Activated naive CD8-positive, alpha-beta T cell treated with anti-CD3 and anti-CD28 coated beads, Interleukin-2, amount 50 U/mL, for 24 hours (primary cell): ENCODE data around the gene EAPP.
"Not testable (repeated sequence)": the region's sequence is repeated elsewhere in the genome, so short reads cannot be mapped to it uniquely, and the experiment has no call there.

Source experiments
- ATAC-seq: fragments of 150-1000 bp; cut with Tn5 transposase; one replicate; pipeline ENCODE4 v1.10.0; 2021
- DNase-seq: peaks from one replicate; pipeline ENCODE4 v3.0.0; 2021
- H3K27ac Mint-ChIP-seq: one replicate; pipeline ENCODE4 v1.8.0; 2021; ENCODE audit warnings: mild to moderate bottlenecking, mixed read lengths
- H3K27me3 Mint-ChIP-seq: one replicate; pipeline ENCODE4 v1.8.0; 2021; ENCODE audit warnings: mixed read lengths
- H3K36me3 Mint-ChIP-seq: one replicate; pipeline ENCODE4 v1.8.0; 2021; ENCODE audit warnings: low read depth, mixed read lengths
- H3K4me1 Mint-ChIP-seq: one replicate; pipeline ENCODE4 v1.8.0; 2021; ENCODE audit warnings: mixed read lengths
- H3K4me3 Mint-ChIP-seq: one replicate; pipeline ENCODE4 v1.8.0; 2021; ENCODE audit warnings: mild to moderate bottlenecking, moderate library complexity, mixed read lengths
- H3K9me3 Mint-ChIP-seq: one replicate; pipeline ENCODE4 v1.8.0; 2021; ENCODE audit warnings: mixed read lengths

Gene EAPP

DNA sequence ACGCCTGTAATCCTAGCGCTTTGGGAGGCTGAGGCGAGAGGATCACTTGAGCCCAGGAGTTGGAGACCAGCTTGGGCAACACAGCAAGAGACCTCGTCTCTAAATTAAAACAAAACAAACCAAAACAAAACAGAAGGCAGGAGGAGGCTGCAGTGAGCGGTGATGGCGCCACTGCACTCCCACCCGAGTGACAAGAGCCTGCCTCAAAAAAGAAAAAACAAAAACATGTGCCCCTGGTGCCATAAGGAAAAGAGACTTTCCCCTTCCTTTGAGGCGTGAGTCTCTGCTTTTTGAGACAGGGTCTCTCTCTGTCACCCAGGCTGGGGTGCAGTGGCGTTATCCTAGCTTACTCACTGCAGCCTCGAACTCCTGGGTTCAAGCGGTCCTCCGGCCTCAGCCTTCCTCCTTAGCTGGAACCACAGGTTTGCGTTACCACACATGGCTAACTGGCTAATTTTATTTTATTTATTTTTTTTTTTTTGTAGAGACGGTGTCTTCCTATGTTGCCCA is 9.0 kb upstream of the EAPP start:
- H3K27ac Mint-ChIP-seq, result no peak overlapping the region
- no peaks in the 10 kb centered on the region for H3K27me3 Mint-ChIP-seq
- ATAC-seq, result no peak
- H3K9me3 Mint-ChIP-seq, result peaks cover 7% of the 10 kb centered on the region
- no peak for DNase-seq
- H3K4me3 Mint-ChIP-seq, result no peak overlapping the region
- no peaks in the 10 kb centered on the region for H3K36me3 Mint-ChIP-seq
- peaks cover 9% of the 10 kb centered on the region for H3K4me1 Mint-ChIP-seq

DNA sequence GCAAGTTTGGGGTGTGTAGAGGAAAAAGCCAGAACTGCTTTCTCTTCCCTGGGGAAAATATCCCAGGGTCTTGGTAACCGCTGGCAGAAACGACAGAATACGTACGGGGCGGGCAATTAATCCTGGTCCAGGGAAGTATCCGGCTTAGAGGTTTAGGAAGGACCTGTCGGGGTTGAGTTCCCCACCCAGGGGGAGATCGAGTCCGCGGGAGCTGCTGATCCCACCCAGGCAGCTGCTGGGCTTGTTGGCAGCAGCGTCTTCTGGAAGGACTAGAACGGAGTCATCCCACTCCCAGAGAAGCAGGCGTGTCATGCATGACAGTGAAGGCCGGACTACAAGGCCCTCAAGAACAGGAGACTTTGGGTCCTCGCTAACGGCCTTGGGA is 7.6 kb upstream of the EAPP start:
- peak; percentile 69 for ATAC-seq
- not testable (repeated sequence) for H3K4me3 Mint-ChIP-seq, H3K9me3 Mint-ChIP-seq, H3K27me3 Mint-ChIP-seq, H3K36me3 Mint-ChIP-seq, H3K4me1 Mint-ChIP-seq, H3K27ac Mint-ChIP-seq, DNase-seq

DNA sequence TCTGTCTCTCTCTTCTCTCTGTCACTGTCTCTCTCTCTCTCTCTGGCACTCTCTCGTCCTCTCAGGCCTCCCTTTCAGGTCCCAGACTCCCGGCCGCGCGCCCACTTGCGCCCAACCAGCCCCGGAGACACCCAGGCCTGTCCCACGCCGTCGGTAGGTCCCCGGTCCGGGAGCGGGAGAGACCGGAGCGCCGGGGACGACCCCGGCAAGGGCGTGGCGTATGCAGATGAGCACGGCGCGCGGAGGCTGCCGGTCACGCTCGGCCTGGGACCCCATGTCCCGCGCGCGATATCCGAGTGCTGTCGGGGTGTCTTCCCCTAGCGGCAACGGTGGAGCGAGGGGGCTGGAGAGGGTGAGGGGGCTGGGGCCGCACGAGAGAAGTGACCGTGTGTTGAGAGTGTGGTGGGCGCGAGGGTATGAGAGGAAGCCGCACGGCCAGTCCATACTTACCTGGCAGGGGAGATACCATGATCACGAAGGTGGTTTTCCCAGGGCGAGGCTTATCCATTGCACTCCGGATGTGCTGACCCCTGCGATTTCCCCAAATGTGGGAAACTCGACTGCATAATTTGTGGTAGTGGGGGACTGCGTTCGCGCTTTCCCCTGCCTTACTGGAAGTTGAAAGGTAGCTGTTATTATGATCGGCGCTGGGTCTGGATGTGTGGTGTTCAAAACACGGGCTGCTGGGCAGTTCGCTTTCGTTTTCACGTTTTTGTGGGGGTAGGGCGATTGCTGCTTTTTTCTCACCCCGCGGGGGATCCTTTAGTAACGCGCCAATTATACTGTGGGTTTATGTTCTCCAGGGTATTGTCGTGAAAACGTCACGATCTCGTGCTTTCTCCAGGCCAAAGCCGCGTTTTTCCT is 7.0 kb upstream of the EAPP start:
- H3K36me3 Mint-ChIP-seq, H3K9me3 Mint-ChIP-seq, H3K4me1 Mint-ChIP-seq, DNase-seq, H3K27me3 Mint-ChIP-seq, H3K27ac Mint-ChIP-seq, H3K4me3 Mint-ChIP-seq: not testable (repeated sequence)
- peak; percentile 82 for ATAC-seq

DNA sequence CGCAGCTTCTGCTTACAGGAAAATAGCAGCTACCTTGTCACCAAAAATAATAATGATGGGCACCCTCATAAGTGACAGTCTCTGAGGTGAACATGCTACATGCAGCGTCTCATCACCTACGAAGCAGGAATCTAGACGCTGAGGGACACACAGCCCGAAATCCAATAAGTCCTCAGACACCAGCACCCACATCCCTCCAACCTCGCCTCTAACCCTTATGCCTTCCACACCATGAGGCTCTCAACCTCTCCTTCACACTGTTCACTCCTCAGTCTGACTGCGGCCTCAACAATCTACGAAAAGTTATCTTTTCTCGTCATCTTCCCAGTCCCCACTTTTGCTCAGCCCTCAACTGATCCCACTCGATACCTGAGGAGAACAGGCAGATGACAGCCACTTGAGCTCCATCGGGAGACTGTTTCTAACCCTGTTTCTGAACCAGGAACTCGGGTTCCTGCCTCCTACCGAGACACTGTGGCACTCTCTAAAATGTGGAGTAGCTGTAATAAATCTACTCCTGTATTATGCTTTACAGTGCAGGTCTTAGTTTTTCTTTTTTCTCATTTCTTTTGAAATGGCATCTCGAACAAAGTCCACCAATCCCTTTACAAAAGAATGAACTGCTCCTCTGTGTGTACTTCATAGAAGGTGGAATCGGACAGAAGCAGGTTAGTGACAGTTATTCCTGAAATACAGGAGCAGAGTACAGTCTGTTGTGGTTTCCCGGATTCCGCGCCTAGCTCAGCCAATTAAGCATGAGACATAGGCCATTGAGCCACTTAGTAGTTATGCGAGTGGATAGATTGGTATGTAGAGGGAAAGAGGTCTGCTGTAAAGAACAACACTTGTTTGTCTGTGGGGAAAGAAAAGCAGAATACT is 919 bp upstream of the EAPP start:
- not testable (repeated sequence) for H3K36me3 Mint-ChIP-seq, H3K9me3 Mint-ChIP-seq, DNase-seq, ATAC-seq, H3K27me3 Mint-ChIP-seq
- Mint-ChIP-seq H3K4me3 (peak overlapping the region; percentile 98), H3K27ac (peak overlapping the region; percentile 96), H3K4me1 (peaks cover 35% of the 10 kb centered on the region)

DNA sequence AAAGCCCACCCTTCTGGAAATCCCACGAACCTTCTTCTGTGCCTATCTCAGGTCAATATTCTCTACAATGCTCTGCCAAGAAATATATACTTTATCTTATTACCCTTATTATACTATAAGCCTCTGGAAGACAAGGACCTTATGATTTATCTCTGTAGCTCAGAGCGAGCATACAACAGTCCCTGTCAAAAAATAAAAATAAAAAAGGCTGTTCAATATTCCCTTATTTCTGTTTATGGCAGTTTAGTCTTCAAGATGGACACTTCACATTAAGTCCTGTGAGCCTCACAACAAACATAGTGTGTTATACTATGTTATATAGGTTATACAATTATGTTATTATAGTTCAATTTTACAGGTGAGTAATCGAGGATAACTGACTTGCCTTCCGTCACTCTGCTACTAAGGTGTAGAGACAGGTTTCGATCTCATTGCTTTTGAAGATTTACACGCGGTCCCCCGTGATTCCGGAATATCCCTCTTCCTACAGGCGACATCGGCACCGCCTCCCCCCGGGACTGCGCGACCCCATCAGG is 562 bp downstream of the EAPP start:
- H3K4me1 Mint-ChIP-seq, result peaks cover 43% of the 10 kb centered on the region
- H3K27ac Mint-ChIP-seq, result peak overlapping the region; percentile 96
- H3K9me3 Mint-ChIP-seq, result no peaks in the 10 kb centered on the region
- H3K36me3 Mint-ChIP-seq, result peaks cover 6% of the 10 kb centered on the region
- ATAC-seq (peak; percentile 2), DNase-seq (no peak)
- H3K4me3 Mint-ChIP-seq, result peak overlapping the region; percentile 98
- no peaks in the 10 kb centered on the region for H3K27me3 Mint-ChIP-seq

DNA sequence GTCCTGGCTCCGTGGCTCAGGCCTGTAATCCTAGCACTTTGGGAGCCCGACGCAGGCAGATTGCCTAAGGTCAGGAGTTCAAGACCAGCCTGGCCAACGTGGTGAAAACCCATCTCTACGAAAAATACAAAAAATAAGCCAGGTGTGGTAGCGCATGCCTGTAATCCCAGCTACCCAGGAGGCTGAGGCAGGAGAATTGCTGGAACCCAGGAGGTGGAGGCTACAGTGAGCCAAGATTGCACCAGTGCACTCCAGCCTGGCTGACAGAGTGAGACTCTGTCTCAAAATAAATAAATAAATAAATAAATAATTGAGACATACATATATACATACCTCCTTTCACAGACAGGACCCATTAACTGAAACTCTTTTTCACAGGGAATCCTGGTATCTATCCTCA is 1.4 kb downstream of the EAPP start:
- not testable (repeated sequence) for H3K27me3 Mint-ChIP-seq, H3K36me3 Mint-ChIP-seq, H3K9me3 Mint-ChIP-seq

DNA sequence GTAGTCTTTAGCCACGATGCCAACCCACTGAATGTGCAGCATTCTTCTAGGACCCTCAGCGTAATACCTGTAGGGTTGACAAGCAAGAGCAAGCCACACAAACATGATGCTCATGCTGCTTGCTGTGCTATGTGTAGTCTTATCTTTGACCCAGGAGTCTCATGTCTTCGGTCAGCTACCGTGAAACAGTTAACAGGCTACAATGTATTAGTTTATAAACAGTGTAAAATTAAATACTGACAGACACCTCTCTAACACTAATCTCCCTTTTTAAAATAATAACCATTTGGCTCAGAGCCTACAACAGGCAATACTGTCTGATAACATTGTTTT is 1.9 kb downstream of the EAPP start:
- Mint-ChIP-seq H3K4me3 (peak overlapping the region; percentile 6), H3K27ac (no peak overlapping the region), H3K9me3 (no peaks in the 10 kb centered on the region), H3K36me3 (peaks cover 10% of the 10 kb centered on the region), H3K4me1 (peaks cover 43% of the 10 kb centered on the region), H3K27me3 (no peaks in the 10 kb centered on the region)
- no peak for ATAC-seq
- no peak for DNase-seq

More for the DNA sequence above, 1.4 kb downstream of the EAPP start:
- DNase-seq, ATAC-seq: not testable (repeated sequence)
- Mint-ChIP-seq H3K4me1 (peaks cover 43% of the 10 kb centered on the region), H3K27ac (peak overlapping the region; percentile 96), H3K4me3 (peak overlapping the region; percentile 98)

DNA sequence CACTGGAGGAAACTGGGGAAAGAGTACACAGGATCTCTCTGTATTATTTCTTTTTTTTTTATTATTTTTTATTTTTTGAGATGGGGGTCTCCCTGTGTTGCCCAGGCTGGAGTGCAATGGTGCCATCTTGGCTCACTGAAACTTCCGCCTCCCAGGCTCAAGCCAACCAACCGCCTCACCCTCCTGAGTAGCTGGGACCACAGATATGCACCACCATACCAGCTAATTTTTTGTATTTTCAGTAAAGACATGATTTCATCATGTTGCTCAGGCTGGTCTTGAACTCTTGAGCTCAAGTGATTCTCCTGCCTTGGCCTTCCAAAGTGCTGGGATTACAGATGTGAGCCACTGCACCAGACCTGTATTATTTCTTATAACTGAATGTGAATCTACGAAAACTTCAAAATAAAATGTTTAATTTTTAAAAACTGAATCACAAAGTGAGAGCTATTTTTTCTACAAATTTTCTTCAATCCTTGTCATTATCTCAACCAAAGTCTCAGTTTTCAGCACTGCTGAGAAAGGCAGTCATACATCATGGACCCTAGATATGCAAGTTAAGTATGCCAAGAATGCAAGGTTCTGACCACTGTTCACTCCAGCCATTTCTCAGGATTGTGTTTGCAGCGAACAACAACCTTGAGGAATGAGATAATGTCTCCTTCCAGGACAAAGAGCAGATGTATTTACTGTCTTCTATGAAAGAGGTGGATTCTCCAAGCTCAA is 2.4 kb downstream of the EAPP start:
- Mint-ChIP-seq H3K4me3 (peak overlapping the region; percentile 6), H3K9me3 (no peaks in the 10 kb centered on the region), H3K4me1 (peaks cover 43% of the 10 kb centered on the region), H3K27ac (no peak overlapping the region), H3K27me3 (no peaks in the 10 kb centered on the region), H3K36me3 (peaks cover 10% of the 10 kb centered on the region)
- no peak for DNase-seq
- ATAC-seq, result no peak

DNA sequence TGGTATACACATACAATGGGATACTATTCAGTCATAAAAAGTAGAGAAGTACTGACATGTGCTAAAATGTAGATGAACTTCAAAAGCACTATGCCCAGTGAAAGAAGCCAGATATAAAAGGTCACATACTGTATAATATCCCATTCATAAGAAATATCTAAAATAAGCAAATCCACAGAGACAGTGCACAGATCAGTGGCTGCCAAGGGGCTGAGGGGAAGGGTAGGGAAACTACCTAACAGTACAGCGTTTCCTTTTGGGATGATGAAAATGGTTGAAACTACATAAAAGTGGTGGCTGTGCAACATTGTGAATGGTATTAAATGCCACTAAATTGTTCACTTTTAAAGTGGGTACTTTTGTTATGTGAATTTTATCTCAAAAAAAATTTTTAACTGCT is 11.9 kb downstream of the EAPP start:
- no peak for DNase-seq
- H3K36me3 Mint-ChIP-seq, result peaks cover 22% of the 10 kb centered on the region
- H3K4me3 Mint-ChIP-seq, result no peak overlapping the region
- no peaks in the 10 kb centered on the region for H3K9me3 Mint-ChIP-seq
- peak overlapping the region; percentile 27 for H3K27ac Mint-ChIP-seq
- no peaks in the 10 kb centered on the region for H3K27me3 Mint-ChIP-seq
- H3K4me1 Mint-ChIP-seq, result no peaks in the 10 kb centered on the region
- no peak for ATAC-seq

DNA sequence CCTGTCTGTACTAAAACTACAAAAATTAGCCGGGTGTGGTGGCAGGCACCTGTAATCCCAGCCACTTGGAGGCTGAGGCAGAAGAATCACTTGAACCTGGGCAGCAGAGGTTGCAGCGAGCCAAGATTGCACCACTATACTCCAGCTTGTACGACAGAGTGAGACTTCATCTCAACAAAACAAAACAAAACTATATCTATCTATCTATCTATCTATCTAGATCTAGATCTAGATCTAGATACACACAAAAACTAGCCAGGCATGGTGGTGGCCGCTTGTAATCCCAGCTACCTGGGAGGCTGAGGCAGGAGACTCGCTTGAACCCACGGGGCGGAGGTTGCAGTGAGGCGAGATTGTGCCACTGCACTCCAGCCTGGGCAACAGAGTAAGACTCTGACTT is 15.3 kb downstream of the EAPP start:
- H3K9me3 Mint-ChIP-seq, H3K27me3 Mint-ChIP-seq, H3K4me1 Mint-ChIP-seq, H3K4me3 Mint-ChIP-seq, ATAC-seq, H3K27ac Mint-ChIP-seq, DNase-seq: not testable (repeated sequence)
- H3K36me3 Mint-ChIP-seq, result peaks cover 33% of the 10 kb centered on the region

DNA sequence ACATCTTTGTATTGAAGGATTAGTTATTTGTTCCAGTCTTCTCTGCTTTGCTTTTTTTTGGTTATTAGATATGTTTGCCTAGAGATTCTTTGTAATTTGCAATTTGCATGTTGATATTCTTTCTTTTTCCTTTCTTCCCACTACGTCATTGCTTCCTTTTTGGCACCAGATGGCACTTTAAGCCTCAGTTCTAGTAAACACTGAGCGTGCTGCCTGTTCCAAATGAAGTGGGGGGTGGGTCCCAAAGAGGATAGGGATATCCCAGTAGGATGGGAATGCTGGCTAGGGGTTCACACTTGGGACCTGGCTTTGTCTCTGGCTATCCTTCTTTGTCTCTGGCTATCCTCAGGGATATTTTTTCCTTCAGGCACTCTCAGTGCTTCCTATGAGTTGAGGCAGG is 17.0 kb downstream of the EAPP start:
- Mint-ChIP-seq H3K27ac (no peak overlapping the region), H3K36me3 (peaks cover 41% of the 10 kb centered on the region), H3K4me3 (no peak overlapping the region), H3K4me1 (no peaks in the 10 kb centered on the region), H3K9me3 (no peaks in the 10 kb centered on the region), H3K27me3 (no peaks in the 10 kb centered on the region)
- DNase-seq, result no peak
- ATAC-seq, result no peak

DNA sequence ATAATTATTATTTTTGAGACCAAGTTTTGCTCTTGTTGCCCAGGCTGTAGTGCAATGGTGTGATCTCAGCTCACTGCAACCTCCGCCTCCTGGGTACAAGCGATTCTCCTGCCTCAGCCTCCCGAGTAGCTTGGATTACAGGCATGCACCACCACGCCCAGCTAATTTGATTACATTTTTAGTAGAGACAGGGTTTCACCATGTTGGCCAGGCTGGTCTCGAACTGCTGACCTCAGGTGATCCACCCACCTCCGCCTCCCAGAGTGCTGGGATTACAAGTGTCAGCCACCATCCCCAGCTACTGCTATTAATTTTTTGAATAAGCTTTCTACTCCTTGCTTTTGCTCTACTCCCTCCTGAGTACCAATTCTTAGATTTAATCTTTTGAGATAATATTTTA is 18.4 kb downstream of the EAPP start:
- H3K27me3 Mint-ChIP-seq, H3K4me1 Mint-ChIP-seq, H3K9me3 Mint-ChIP-seq: not testable (repeated sequence)

DNA sequence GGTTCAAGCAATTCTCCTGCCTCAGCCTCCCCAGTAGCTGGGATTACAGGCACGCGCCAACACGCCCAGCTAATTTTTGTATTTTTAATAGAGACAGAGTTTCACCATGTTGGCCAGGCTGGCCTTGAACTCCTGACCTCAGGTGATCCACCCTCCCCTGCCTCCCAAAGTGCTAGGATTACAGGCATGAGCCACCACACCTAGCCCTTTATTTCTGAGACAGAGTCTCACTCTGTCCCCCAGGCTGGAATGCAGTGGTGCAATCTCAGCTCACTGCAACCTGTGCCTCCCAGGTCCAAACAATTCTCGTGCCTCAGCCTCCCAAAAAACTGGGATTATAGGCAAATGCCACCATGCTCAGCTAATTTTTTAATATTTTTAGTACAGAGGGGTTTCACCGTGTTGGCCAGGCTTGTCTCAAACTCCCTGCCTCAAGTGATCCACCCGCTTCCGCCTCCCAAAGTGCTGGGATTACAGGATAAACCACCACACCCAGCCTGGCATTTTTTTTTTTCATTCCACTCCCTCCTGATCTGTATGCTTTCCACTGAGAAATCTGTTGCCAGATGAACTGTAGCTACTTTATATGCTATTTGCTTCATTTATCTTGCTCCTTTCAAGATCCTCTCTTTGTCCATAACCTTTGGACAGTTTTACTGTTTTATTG is 19.1 kb downstream of the EAPP start:
- ATAC-seq, DNase-seq, H3K9me3 Mint-ChIP-seq, H3K27me3 Mint-ChIP-seq, H3K4me3 Mint-ChIP-seq, H3K27ac Mint-ChIP-seq, H3K4me1 Mint-ChIP-seq: not testable (repeated sequence)
- peaks cover 49% of the 10 kb centered on the region for H3K36me3 Mint-ChIP-seq

More for the DNA sequence above, 18.4 kb downstream of the EAPP start:
- H3K4me3 Mint-ChIP-seq, H3K27ac Mint-ChIP-seq, DNase-seq, ATAC-seq: not testable (repeated sequence)
- H3K36me3 Mint-ChIP-seq, result peaks cover 44% of the 10 kb centered on the region

DNA sequence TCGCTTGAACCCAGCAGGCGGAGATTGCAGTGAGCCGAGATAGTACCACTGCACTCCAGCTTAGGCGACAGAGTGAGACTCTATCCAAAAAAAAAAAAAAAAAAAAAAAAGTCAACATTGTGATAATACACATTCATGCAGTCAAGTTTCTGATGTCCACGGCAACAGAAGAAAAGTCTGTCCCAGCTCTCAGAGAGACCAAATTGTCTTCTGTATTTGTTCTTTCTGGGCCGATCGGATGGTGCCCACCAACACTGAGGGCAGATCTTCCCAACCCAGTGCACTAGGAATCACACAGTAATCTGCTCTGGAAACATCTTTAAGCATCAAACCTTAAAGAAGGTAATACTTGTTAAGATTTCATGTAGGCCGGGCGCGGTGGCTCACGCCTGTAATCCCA is 31.6 kb downstream of the EAPP start:
- no peaks in the 10 kb centered on the region for H3K4me1 Mint-ChIP-seq
- no peaks in the 10 kb centered on the region for H3K36me3 Mint-ChIP-seq

More for the DNA sequence above, 31.6 kb downstream of the EAPP start:
- DNase-seq (no peak), ATAC-seq (no peak)
- Mint-ChIP-seq H3K27ac (no peak overlapping the region), H3K9me3 (no peaks in the 10 kb centered on the region), H3K4me3 (no peak overlapping the region), H3K27me3 (no peaks in the 10 kb centered on the region)
